GM12878 (cell line): ENCODE measurements around the gene C1QL1. TPM values are rescaled to one million over a fixed set of nuclear protein-coding genes. Genes with fewer than 3 reads are reported as not detected.

Experiments
- ATAC-seq: fragments of 200-7000 bp; cut with Tn5 transposase; 3 replicates; pipeline ENCODE4 v1.9.1; 2020; ENCODE audit warnings: mild to moderate bottlenecking, moderate library complexity
- BruUV-seq: library from RNA; stranded (reverse); fragments of 400-500 nt; replicated peaks from 2 replicates; lab custom pipeline; 2021; lab: Mats Ljungman, UMichigan
- CTCF ChIA-PET: fragments of 300-600 bp; sonication (Branson Sonifier 250); formaldehyde crosslinking; extraction: SDS; loops from one replicate; lab custom pipeline; 2021; ENCODE audit warnings: inconsistent platforms; lab: Yijun Ruan, JAX
- POLR2A ChIA-PET: fragments of 350-600 bp; formaldehyde crosslinking; extraction: SDS; loops from one replicate; lab custom pipeline; 2021; ENCODE audit warnings: inconsistent platforms; lab: Charles Lee
- RAD21 ChIA-PET: fragments of 300-600 bp; sonication (Branson Sonifier 250); formaldehyde crosslinking; loops from one replicate; lab custom pipeline; 2023; ENCODE audit warnings: antibody characterized with exemption; ENCODE audit not compliant: unreplicated experiment; lab: Charles Lee
- SMC1A ChIA-PET: fragments of 300-600 bp; sonication (Branson Sonifier 250); formaldehyde crosslinking; loops from one replicate; lab custom pipeline; 2023; ENCODE audit not compliant: unreplicated experiment, uncharacterized antibody; lab: Charles Lee
- DNase-seq: peaks from one replicate; pipeline ENCODE4 v3.0.0-alpha.2; 2011; ENCODE audit warnings: low read depth, low spot score
- FAIRE-seq: peaks from 3 replicates; lab custom pipeline; 2011; peaks lifted over from hg19 to GRCh38; lab: Jason Lieb, UNC
- H2AFZ ChIP-seq: 2 replicates; pipeline ENCODE4 v1.6.0; 2011; ENCODE audit warnings: low read depth, low read length, control low read depth; ENCODE audit not compliant: control insufficient read depth
- H3K27ac ChIP-seq: 2 replicates; pipeline ENCODE4 v1.5.1; 2011; ENCODE audit warnings: control low read depth; ENCODE audit not compliant: control insufficient read depth, insufficient read depth
- H3K27me3 ChIP-seq, 2 experiments: replicated peaks in 1 of 2; 2 replicates each; pipeline versions ENCODE4 v1.6.0 to v1.6.1; 2011; ENCODE audit warnings: low read length in 1 of 2; ENCODE audit not compliant: control insufficient read depth in 2 of 2, insufficient read depth in 2 of 2
- H3K36me3 ChIP-seq, 2 experiments: 2 replicates each; pipeline ENCODE4 v1.5.1; 2011; ENCODE audit warnings: low read length in 1 of 2; ENCODE audit not compliant: control insufficient read depth in 2 of 2, insufficient read depth in 2 of 2
- H3K4me1 ChIP-seq: 2 replicates; pipeline ENCODE4 v1.6.1; 2011; ENCODE audit warnings: mild to moderate bottlenecking, low read length, moderate library complexity, mixed read lengths; ENCODE audit not compliant: control insufficient read depth, insufficient read depth
- H3K4me2 ChIP-seq: 2 replicates; pipeline ENCODE4 v1.6.0; 2011; ENCODE audit warnings: control low read depth; ENCODE audit not compliant: control insufficient read depth, insufficient read depth
- H3K4me3 ChIP-seq: fragments of 200-600 bp; sonication (generic); 2 replicates; pipeline ENCODE4 v1.5.1; 2016
- H3K79me2 ChIP-seq: 2 replicates; pipeline ENCODE4 v1.6.0; 2011; ENCODE audit warnings: low read length; ENCODE audit not compliant: control insufficient read depth, insufficient read depth
- H3K9ac ChIP-seq: 2 replicates; pipeline ENCODE4 v1.8.0; 2011; ENCODE audit warnings: low read length, control low read depth, mixed read lengths; ENCODE audit not compliant: control insufficient read depth, insufficient read depth
- H3K9me3 ChIP-seq: replicated peaks from 3 replicates; pipeline ENCODE4 v1.5.1; 2011; ENCODE audit warnings: mild to moderate bottlenecking, low read length; ENCODE audit not compliant: control insufficient read depth, insufficient read depth
- H4K20me1 ChIP-seq: 2 replicates; pipeline ENCODE4 v1.6.0; 2011; ENCODE audit not compliant: control insufficient read depth, insufficient read depth
- ETV6 ChIP-seq, 2 experiments: fragments of 450-650 bp in 1 of 2; IDR thresholded peaks in 1 of 2; conservative IDR thresholded peaks in 1 of 2; 2 replicates each; pipeline ENCODE4 v1.6.1; 2014; ENCODE audit warnings: antibody characterized with exemption in 1 of 2, borderline replicate concordance in 1 of 2, low read depth in 1 of 2, mild to moderate bottlenecking in 1 of 2, moderate library complexity in 1 of 2
- MTA3 ChIP-seq: IDR thresholded peaks from 2 replicates; pipeline ENCODE4 v1.6.1; 2012; ENCODE audit warnings: low read length, inconsistent platforms, borderline replicate concordance
- POLR2A ChIP-seq: IDR thresholded peaks from 2 replicates; pipeline ENCODE4 v1.6.1; 2011; ENCODE audit warnings: low read depth, mild to moderate bottlenecking, low read length
- SMAD1 ChIP-seq: fragments of 450-650 bp; IDR thresholded peaks from 2 replicates; pipeline ENCODE4 v1.6.1; 2018; ENCODE audit warnings: mild to moderate bottlenecking, low read depth; ENCODE audit not compliant: partially characterized antibody
- WGBS: methylation state at CpG from one replicate; pipeline ENCODE4 v1.1.6; 2016; ENCODE audit warnings: low lambda C conversion rate; ENCODE audit not compliant: insufficient replicate concordance, insufficient coverage; ENCODE audit errors: missing lambda C conversion rate; 5-methylcytosine and 5-hydroxymethylcytosine counted together
- in situ Hi-C: fragments of 300-500 bp; cut with MboI; formaldehyde crosslinking; loops from 9 replicates; pipeline ENCODE4 v1.14.3; 2018; ENCODE audit warnings: mixed read lengths
- intact Hi-C: fragments of 100-400 bp; cut with micrococcal nuclease; formaldehyde crosslinking; loops from one replicate; pipeline ENCODE4 v1.14.2; 2022; ENCODE audit not compliant: unreplicated experiment
- polyA plus RNA-seq, 11 experiments: library from polyadenylated mRNA; depleted of rRNA in 4 of 11; unstranded in 6 of 11; stranded (reverse) in 5 of 11; fragments of >200 nt; fragmentation: Nextera tagmentation in 4 of 11; fragmentation: Illumina TruSeq in 1 of 11; extraction: Ambion mirVana in 4 of 11; extraction: Trizol in 1 of 11; gene quantifications; 1 replicate in 1 of 11; 2 replicates in 10 of 11; pipeline versions ENCODE4 v1.2.1 to v1.2.3, GENCODE V29; 2011 to 2016; ENCODE audit warnings: inconsistent platforms in 2 of 11, missing spikeins in 2 of 11, low read depth in 1 of 11
- total RNA-seq, 4 experiments: library from RNA; depleted of rRNA in 3 of 4; stranded (reverse); fragments of >200 nt in 3 of 4; fragmentation: Illumina TruSeq in 1 of 4; extraction: Trizol in 1 of 4; gene quantifications; 2 replicates each; pipeline versions ENCODE4 v1.2.1 to v1.2.3, GENCODE V29; 2013 to 2021

The C1QL1 gene
- total and polyA plus RNA-seq, 10 of the 15 experiments (the other 5 are each of a cell fraction or from before 2014, with no cell fraction given): not detected

GRCh38 chr17:44925731-44926697 lies 42.1 kb downstream of the C1QL1 start:
- ATAC-seq (no peak), DNase-seq (no peak), FAIRE-seq (no peak)
- Histone ChIP-seq H3K4me1 (peaks cover 3% of the 10 kb centered on the region), H3K9me3 (no peaks in the 10 kb centered on the region), H2AFZ (no peak overlapping the region), H4K20me1 (no peaks in the 10 kb centered on the region), H3K36me3 (peaks cover 33 to 34% of the 10 kb centered on the region in 2 experiments), H3K79me2 (no peaks in the 10 kb centered on the region), H3K4me2 (no peak overlapping the region), H3K27ac (no peak overlapping the region), H3K9ac (no peak overlapping the region), H3K4me3 (no peak overlapping the region), H3K27me3 (peaks cover 0 to 2% of the 10 kb centered on the region in 2 experiments; a peak in 1 of 4 replicates)
- ChIA-PET SMC1A (no interaction called here), POLR2A (interaction anchor here (0.6 kb wide), 1 partner anchor 9 kb away, joined by 4 read pairs; no protein-coding TSS in a partner anchor), CTCF (interaction anchor here (0.7 kb wide), 1 partner anchor 92 kb away, joined by 3 read pairs; no protein-coding TSS in a partner anchor), RAD21 (interaction anchor here (0.7 kb wide), 1 partner anchor 186 kb away, joined by 3 read pairs; no protein-coding TSS in a partner anchor)
- WGBS: 98% methylated on average over 18 of the region's 18 CpGs
- intact Hi-C loops: no loop called here
- TF ChIP-seq ETV6 (conservative IDR thresholded peaks at IDR 0.05 in 1 of 2, IDR thresholded peaks at IDR 0.05 in 1 of 2; ENCODE audit: borderline replicate concordance in 1 of 2, low read depth in 1 of 2): no peak
- TF ChIP-seq POLR2A: peak; percentile 51
- in situ Hi-C loops: loop anchor here (10.0 kb wide), 2 partner anchors 99 to 179 kb away; no protein-coding TSS in a partner anchor
- BruUV-seq: no TSS peak

- H3K27ac ChIP-seq: no peak overlapping the region
- intact Hi-C loops: loop anchor here (5.0 kb wide), 1 partner anchor 188 kb away; no protein-coding TSS in a partner anchor
- H3K4me1 ChIP-seq: peaks cover 12% of the 10 kb centered on the region
- FAIRE-seq (no peak), DNase-seq (no peak), ATAC-seq (no peak)
- CTCF ChIA-PET: no interaction called here
- H4K20me1 ChIP-seq: no peaks in the 10 kb centered on the region
- no peaks in the 10 kb centered on the region for H3K9me3 ChIP-seq
- no peak overlapping the region for H3K4me2 ChIP-seq
- SMC1A ChIA-PET: no interaction called here
- no peak overlapping the region for H3K9ac ChIP-seq
- in situ Hi-C loops: loop anchor here (10.0 kb wide), 2 partner anchors 101 to 181 kb away; no protein-coding TSS in a partner anchor
- H3K79me2 ChIP-seq: no peaks in the 10 kb centered on the region
- no peak overlapping the region for H3K4me3 ChIP-seq
- H2AFZ ChIP-seq: no peak overlapping the region
- peak; percentile 58; the same call in 1 of the 2 replicates for TF ChIP-seq MTA3
- TF ChIP-seq SMAD1: no peak
- peak; percentile 48; the same call in 1 of the 2 replicates for TF ChIP-seq POLR2A
- no TSS peak for BruUV-seq
- peaks cover 0 to 3% of the 10 kb centered on the region in 2 experiments; a peak in 1 of 4 replicates for H3K27me3 ChIP-seq
- POLR2A ChIA-PET: no interaction called here
- H3K36me3 ChIP-seq: peaks cover 27 to 30% of the 10 kb centered on the region in 2 experiments
- RAD21 ChIA-PET: no interaction called here
- 86% methylated on average over 9 of the region's 9 CpGs for WGBS
Measured at GRCh38 chr17:44924107-44924544, 44.0 kb downstream of the C1QL1 start.
